22Rv1 (cell line): ENCODE data around the gene PARP14.

Experiments
- CTCF ChIP-seq: fragments of 450-650 bp; IDR thresholded peaks from 2 replicates; pipeline ENCODE4 v1.5.1; 2017; ENCODE audit warnings: mild to moderate bottlenecking
- ZFX ChIP-seq: fragments of 450-650 bp; IDR thresholded peaks from 2 replicates; pipeline ENCODE4 v1.6.1; 2017; ENCODE audit warnings: antibody characterized with exemption, borderline replicate concordance

GRCh38 chr3:122770521-122771202 is 90.0 kb downstream of the PARP14 start:
- TF ChIP-seq CTCF (no peak), ZFX (no peak)
